ENCODE measurements around the gene APOA1.

Gene APOA1

DNA sequence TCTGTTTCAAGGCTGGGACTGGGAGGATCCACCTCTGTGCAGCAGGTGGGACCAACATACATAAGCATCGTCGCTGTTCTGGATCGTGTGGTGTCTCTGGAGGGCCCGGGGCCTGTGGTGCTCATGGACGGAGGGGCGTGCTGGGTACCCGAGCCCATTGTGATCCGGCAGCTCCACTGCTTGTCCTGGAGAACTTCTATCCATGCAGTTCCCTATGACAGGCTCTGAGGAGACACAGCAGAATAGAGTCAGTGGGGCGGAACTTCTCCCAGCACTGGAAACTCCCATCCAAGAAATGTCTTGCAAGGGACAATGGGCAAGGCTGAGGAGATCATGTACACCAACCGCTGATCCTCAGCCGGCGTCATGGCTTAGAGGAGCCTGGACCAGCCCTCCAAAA lies 11.6 kb upstream of the APOA1 start:
- POLR2A ChIA-PET: no interaction called here
- H3K4me3 ChIP-seq (ENCODE audit: low read depth, low read length): no peak overlapping the region
- H3K36me3 ChIP-seq (ENCODE audit: control insufficient read depth in 2 of 2, insufficient read depth in 1 of 2, low read length in 2 of 2): peaks cover 0 to 55% of the 10 kb centered on the region in 2 experiments; a peak in 1 of 3 replicates
- CTCF ChIA-PET: interaction anchor here (1.3 kb wide), 1 partner anchor 13 kb away, joined by 4 read pairs; no protein-coding TSS in a partner anchor
- peaks cover 2% of the 10 kb centered on the region; the same call in 1 of the 2 replicates for H3K4me1 ChIP-seq (ENCODE audit: control insufficient read depth, insufficient read depth, low read length)
- TF ChIP-seq ZBTB7A (tag by site-specific recombination; IDR thresholded peaks at IDR 0.05; ENCODE audit: low read depth) (no peak), ZNF785 (tag by site-specific recombination; IDR thresholded peaks at IDR 0.05) (no peak), ZNF555 (tag by site-specific recombination; conservative IDR thresholded peaks at IDR 0.05) (no peak), ZBTB17 (tag by site-specific recombination; IDR thresholded peaks at IDR 0.05) (no peak), ZFP69B (tag by site-specific recombination; IDR thresholded peaks at IDR 0.05) (no peak), ZNF544 (tag by site-specific recombination; IDR thresholded peaks at IDR 0.05) (no peak)
- TF ChIP-seq, protein P1, sequence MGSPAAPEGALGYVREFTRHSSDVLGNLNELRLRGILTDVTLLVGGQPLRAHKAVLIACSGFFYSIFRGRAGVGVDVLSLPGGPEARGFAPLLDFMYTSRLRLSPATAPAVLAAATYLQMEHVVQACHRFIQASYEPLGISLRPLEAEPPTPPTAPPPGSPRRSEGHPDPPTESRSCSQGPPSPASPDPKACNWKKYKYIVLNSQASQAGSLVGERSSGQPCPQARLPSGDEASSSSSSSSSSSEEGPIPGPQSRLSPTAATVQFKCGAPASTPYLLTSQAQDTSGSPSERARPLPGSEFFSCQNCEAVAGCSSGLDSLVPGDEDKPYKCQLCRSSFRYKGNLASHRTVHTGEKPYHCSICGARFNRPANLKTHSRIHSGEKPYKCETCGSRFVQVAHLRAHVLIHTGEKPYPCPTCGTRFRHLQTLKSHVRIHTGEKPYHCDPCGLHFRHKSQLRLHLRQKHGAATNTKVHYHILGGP (tag by site-specific recombination; IDR thresholded peaks at IDR 0.05): no peak
- no peaks in the 10 kb centered on the region for H3K9me3 ChIP-seq (ENCODE audit: control insufficient read depth, insufficient read depth, low read depth, low read length)
- no peak overlapping the region for H3K27ac ChIP-seq (ENCODE audit: extremely low read depth, low read depth, low read length)

DNA sequence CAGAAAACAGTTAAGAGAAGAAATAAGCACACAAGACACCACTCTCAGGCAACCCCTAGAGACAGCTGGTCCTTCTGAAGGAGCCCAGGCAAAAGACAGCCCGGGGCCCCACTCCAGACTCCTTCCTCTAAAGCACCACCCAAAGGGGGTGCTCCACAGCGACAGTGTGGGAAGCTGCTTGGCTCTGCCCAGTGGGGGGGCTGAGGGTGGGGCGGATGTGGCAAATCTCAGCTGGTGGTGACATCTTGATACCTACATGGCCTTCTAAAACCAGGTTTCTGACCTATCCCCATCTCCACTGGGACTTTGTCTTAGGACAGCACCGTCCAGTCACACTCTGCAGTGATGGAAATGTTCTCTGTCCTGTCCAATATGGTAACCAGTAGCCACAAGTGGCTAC lies 10.2 kb upstream of the APOA1 start:
- ChIA-PET POLR2A (no interaction called here), CTCF (interaction anchor here (1.2 kb wide), 1 partner anchor 33 kb away, joined by 5 read pairs; no protein-coding TSS in a partner anchor)
- H3K9me3 ChIP-seq (ENCODE audit: control insufficient read depth, insufficient read depth, low read depth, low read length): no peaks in the 10 kb centered on the region
- peaks cover 2% of the 10 kb centered on the region; the same call in 1 of the 2 replicates for H3K4me1 ChIP-seq (ENCODE audit: control insufficient read depth, insufficient read depth, low read length)
- TF ChIP-seq ZNF24 (tag by site-specific recombination; IDR thresholded peaks at IDR 0.05): no peak
- TF ChIP-seq, protein P2, sequence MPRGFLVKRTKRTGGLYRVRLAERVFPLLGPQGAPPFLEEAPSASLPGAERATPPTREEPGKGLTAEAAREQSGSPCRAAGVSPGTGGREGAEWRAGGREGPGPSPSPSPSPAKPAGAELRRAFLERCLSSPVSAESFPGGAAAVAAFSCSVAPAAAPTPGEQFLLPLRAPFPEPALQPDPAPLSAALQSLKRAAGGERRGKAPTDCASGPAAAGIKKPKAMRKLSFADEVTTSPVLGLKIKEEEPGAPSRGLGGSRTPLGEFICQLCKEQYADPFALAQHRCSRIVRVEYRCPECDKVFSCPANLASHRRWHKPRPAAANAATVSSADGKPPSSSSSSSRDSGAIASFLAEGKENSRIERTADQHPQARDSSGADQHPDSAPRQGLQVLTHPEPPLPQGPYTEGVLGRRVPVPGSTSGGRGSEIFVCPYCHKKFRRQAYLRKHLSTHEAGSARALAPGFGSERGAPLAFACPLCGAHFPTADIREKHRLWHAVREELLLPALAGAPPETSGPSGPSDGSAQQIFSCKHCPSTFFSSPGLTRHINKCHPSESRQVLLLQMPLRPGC (tag by site-specific recombination; IDR thresholded peaks at IDR 0.05): no peak
- H3K4me3 ChIP-seq (ENCODE audit: low read depth, low read length): no peak overlapping the region
- no peak overlapping the region for H3K27ac ChIP-seq (ENCODE audit: extremely low read depth, low read depth, low read length)
- H3K36me3 ChIP-seq (ENCODE audit: control insufficient read depth in 2 of 2, insufficient read depth in 1 of 2, low read length in 2 of 2): peaks cover 0 to 67% of the 10 kb centered on the region in 2 experiments; a peak in 1 of 3 replicates

DNA sequence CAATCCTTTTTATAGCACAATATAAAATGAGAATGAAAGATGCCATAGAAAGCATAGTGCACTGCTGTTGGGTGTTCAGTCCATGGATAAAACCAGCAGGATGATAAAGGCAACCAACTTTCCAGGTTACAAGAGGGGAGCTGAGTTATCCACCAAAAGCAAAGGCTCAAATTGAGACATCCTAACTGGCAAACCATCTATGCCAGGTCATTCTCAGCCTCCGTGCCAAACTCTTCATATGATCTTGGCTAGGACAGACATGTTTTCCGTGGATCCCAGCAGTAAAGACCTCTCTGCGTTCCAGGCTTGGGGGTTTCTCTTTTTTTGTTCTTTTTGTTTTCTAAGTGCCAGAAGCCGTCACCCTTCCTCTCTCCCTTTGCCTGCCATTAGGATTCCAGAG lies 7.3 kb upstream of the APOA1 start:
- Histone ChIP-seq H3K4me1 (ENCODE audit: control insufficient read depth, insufficient read depth, low read length) (no peaks in the 10 kb centered on the region), H3K27ac (ENCODE audit: extremely low read depth, low read depth, low read length) (no peak overlapping the region), H3K9me3 (ENCODE audit: control insufficient read depth, insufficient read depth, low read depth, low read length) (no peaks in the 10 kb centered on the region), H3K36me3 (ENCODE audit: control insufficient read depth in 2 of 2, insufficient read depth in 1 of 2, low read length in 2 of 2) (peaks cover 0 to 63% of the 10 kb centered on the region in 2 experiments; a peak in 1 of 3 replicates), H3K4me3 (ENCODE audit: low read depth, low read length) (no peak overlapping the region)
- CTCF ChIA-PET: interaction anchor here (2.2 kb wide), 1 partner anchor 9 kb away, joined by 6 read pairs; no protein-coding TSS in a partner anchor
- POLR2A ChIA-PET: no interaction called here
- TF ChIP-seq ZNF302 (tag by site-specific recombination; IDR thresholded peaks at IDR 0.05; ENCODE audit: low read depth) (no peak), GLIS2 (tag by site-specific recombination; IDR thresholded peaks at IDR 0.05) (no peak), ZNF629 (tag by site-specific recombination; IDR thresholded peaks at IDR 0.05) (no peak), ZBTB21 (tag by site-specific recombination; IDR thresholded peaks at IDR 0.05) (no peak), ZNF184 (tag by site-specific recombination; IDR thresholded peaks at IDR 0.05) (no peak), ZFP69B (tag by site-specific recombination; IDR thresholded peaks at IDR 0.05) (no peak), ZNF274 (IDR thresholded peaks at IDR 0.05; ENCODE audit: low read length) (no peak), ZNF274 (tag by site-specific recombination; IDR thresholded peaks at IDR 0.05; ENCODE audit: borderline replicate concordance) (no peak), ZNF658 (tag by site-specific recombination; IDR thresholded peaks at IDR 0.05) (no peak), ZNF2 (tag by site-specific recombination; IDR thresholded peaks at IDR 0.05) (no peak), ZNF530 (tag by site-specific recombination; IDR thresholded peaks at IDR 0.05; ENCODE audit: low read depth) (no peak)
- TF ChIP-seq, protein P3, sequence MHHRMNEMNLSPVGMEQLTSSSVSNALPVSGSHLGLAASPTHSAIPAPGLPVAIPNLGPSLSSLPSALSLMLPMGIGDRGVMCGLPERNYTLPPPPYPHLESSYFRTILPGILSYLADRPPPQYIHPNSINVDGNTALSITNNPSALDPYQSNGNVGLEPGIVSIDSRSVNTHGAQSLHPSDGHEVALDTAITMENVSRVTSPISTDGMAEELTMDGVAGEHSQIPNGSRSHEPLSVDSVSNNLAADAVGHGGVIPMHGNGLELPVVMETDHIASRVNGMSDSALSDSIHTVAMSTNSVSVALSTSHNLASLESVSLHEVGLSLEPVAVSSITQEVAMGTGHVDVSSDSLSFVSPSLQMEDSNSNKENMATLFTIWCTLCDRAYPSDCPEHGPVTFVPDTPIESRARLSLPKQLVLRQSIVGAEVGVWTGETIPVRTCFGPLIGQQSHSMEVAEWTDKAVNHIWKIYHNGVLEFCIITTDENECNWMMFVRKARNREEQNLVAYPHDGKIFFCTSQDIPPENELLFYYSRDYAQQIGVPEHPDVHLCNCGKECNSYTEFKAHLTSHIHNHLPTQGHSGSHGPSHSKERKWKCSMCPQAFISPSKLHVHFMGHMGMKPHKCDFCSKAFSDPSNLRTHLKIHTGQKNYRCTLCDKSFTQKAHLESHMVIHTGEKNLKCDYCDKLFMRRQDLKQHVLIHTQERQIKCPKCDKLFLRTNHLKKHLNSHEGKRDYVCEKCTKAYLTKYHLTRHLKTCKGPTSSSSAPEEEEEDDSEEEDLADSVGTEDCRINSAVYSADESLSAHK (tag by site-specific recombination; IDR thresholded peaks at IDR 0.05): no peak
- TF ChIP-seq, protein P4, sequence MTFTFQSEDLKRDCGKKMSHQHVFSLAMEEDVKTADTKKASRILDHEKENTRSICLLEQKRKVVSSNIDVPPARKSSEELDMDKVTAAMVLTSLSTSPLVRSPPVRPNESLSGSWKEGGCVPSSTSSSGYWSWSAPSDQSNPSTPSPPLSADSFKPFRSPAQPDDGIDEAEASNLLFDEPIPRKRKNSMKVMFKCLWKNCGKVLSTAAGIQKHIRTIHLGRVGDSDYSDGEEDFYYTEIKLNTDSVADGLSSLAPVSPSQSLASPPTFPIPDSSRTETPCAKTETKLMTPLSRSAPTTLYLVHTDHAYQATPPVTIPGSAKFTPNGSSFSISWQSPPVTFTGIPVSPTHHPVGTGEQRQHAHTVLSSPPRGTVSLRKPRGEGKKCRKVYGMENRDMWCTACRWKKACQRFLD (tag by site-specific recombination; IDR thresholded peaks at IDR 0.05): no peak
